K562 (cell line): Measurements from ENCODE around the gene PCBP4. TPM values are rescaled to one million over a fixed set of nuclear protein-coding genes. Genes with fewer than 3 reads are reported as not detected.

Experiments
- CAMTA2 ChIP-seq: fragments of 250-450 bp; sonication (Bioruptor Pico); conservative IDR thresholded peaks from 2 replicates; pipeline ENCODE4 v1.5.1; 2022
- CBFA2T3 ChIP-seq: fragments of 450-650 bp; IDR thresholded peaks from 2 replicates; pipeline ENCODE4 v1.6.1; 2017
- EGR1 ChIP-seq: fragments of 450-650 bp; conservative IDR thresholded peaks from 2 replicates; pipeline ENCODE4 v1.6.1; 2017; ENCODE audit warnings: mild to moderate bottlenecking
- HNRNPH1 ChIP-seq: fragments of 200-400 bp; formaldehyde crosslinking; optimal IDR thresholded peaks from 2 replicates; pipeline ENCODE3; 2017; ENCODE audit warnings: low read depth, mild to moderate bottlenecking, low read length, moderate library complexity
- ILF3 ChIP-seq: fragments of 450-650 bp; IDR thresholded peaks from 2 replicates; pipeline ENCODE4 v1.6.1; 2018; ENCODE audit warnings: antibody characterized with exemption, mild to moderate bottlenecking, moderate library complexity, borderline replicate concordance
- MAZ ChIP-seq, 2 experiments: fragments of 450-650 bp in 1 of 2; sonication (generic) in 1 of 2; formaldehyde crosslinking; IDR thresholded peaks in 1 of 2; conservative IDR thresholded peaks in 1 of 2; 2 replicates each; pipeline versions ENCODE4 v1.4.0 to v1.5.0; 2020; ENCODE audit warnings: mild to moderate bottlenecking in 1 of 2, missing genetic modification reagents in 1 of 2
- MCM2 ChIP-seq: fragments of 450-650 bp; IDR thresholded peaks from 2 replicates; pipeline ENCODE4 v1.6.1; 2017; ENCODE audit warnings: low read depth, mild to moderate bottlenecking
- MCM3 ChIP-seq: fragments of 450-650 bp; IDR thresholded peaks from 2 replicates; pipeline ENCODE4 v1.6.1; 2016
- MTA2 ChIP-seq: fragments of 450-650 bp; IDR thresholded peaks from 2 replicates; pipeline ENCODE4 v1.6.1; 2016; ENCODE audit warnings: low read depth
- RBBP5 ChIP-seq: fragments of 200-600 bp; sonication (generic); IDR thresholded peaks from 2 replicates; pipeline ENCODE4 v1.6.1; 2012; ENCODE audit warnings: borderline replicate concordance, mild to moderate bottlenecking, low read length, control low read depth, inconsistent platforms; ENCODE audit not compliant: insufficient read depth, poor library complexity, severe bottlenecking
- SRSF7 ChIP-seq: fragments of 200-400 bp; formaldehyde crosslinking; optimal IDR thresholded peaks from 2 replicates; pipeline ENCODE3; 2017; ENCODE audit warnings: mild to moderate bottlenecking, low read depth, low read length
- TGIF2 ChIP-seq: sonication (generic); formaldehyde crosslinking; IDR thresholded peaks from 2 replicates; pipeline ENCODE4 v1.8.1; 2022; ENCODE audit warnings: mild to moderate bottlenecking, missing genetic modification reagents, moderate library complexity
- ZBTB40 ChIP-seq, 2 experiments: fragments of 450-650 bp in 1 of 2; sonication (generic) in 1 of 2; formaldehyde crosslinking in 1 of 2; IDR thresholded peaks; 2 replicates each; pipeline versions ENCODE4 v1.7.1 to v1.9.0; 2016 to 2022; ENCODE audit warnings: inconsistent platforms in 1 of 2, mild to moderate bottlenecking in 1 of 2, missing genetic modification reagents in 1 of 2
- ZNF134 ChIP-seq: fragments of 250-450 bp; sonication (Bioruptor Pico); conservative IDR thresholded peaks from 2 replicates; pipeline ENCODE4 v1.4.0; 2020
- ZNF184 ChIP-seq: sonication (generic); formaldehyde crosslinking; IDR thresholded peaks from 2 replicates; pipeline ENCODE4 v1.5.0; 2020; ENCODE audit warnings: missing genetic modification reagents
- ZNF274 ChIP-seq: IDR thresholded peaks from 2 replicates; pipeline ENCODE4 v1.6.1; 2011; ENCODE audit warnings: low read depth, mild to moderate bottlenecking, low read length, moderate library complexity, borderline replicate concordance
- ZNF699 ChIP-seq: fragments of 250-450 bp; sonication (Bioruptor Pico); IDR thresholded peaks from 2 replicates; pipeline ENCODE4 v1.8.0; 2021; ENCODE audit warnings: mild to moderate bottlenecking, moderate library complexity; ENCODE audit not compliant: insufficient replicate concordance
- polyA plus RNA-seq, 8 experiments: library from polyadenylated mRNA; depleted of rRNA in 4 of 8; stranded (reverse) in 5 of 8; unstranded in 3 of 8; fragments of >200 nt; fragmentation: Nextera tagmentation in 2 of 8; fragmentation: Illumina TruSeq in 1 of 8; extraction: Ambion mirVana in 2 of 8; extraction: Trizol in 1 of 8; gene quantifications; 2 replicates each; pipeline versions ENCODE4 v1.2.1 to v1.2.3, GENCODE V29; 2011 to 2014; ENCODE audit warnings: inconsistent platforms in 1 of 8, missing spikeins in 1 of 8
- total RNA-seq, 7 experiments: library from RNA; depleted of rRNA in 6 of 7; stranded (reverse); fragments of >200 nt in 6 of 7; fragmentation: Illumina TruSeq in 2 of 7; extraction: Trizol in 2 of 7; gene quantifications; 2 replicates each; pipeline versions ENCODE4 v1.2.1 to v1.2.3, GENCODE V29; 2011 to 2021; ENCODE audit warnings: low replicate concordance in 1 of 7
- TF ChIP-seq, protein P1 (sequence below): fragments of 450-650 bp; formaldehyde crosslinking; IDR thresholded peaks from 2 replicates; pipeline ENCODE4 v1.4.0; 2020; ENCODE audit warnings: mild to moderate bottlenecking, moderate library complexity

The PCBP4 gene
- total and polyA plus RNA-seq, 9 of the 15 experiments (the other 6 are each of a cell fraction or from before 2014, with no cell fraction given), result 0.06 to 5.8 (median 2.6) TPM

DNA sequence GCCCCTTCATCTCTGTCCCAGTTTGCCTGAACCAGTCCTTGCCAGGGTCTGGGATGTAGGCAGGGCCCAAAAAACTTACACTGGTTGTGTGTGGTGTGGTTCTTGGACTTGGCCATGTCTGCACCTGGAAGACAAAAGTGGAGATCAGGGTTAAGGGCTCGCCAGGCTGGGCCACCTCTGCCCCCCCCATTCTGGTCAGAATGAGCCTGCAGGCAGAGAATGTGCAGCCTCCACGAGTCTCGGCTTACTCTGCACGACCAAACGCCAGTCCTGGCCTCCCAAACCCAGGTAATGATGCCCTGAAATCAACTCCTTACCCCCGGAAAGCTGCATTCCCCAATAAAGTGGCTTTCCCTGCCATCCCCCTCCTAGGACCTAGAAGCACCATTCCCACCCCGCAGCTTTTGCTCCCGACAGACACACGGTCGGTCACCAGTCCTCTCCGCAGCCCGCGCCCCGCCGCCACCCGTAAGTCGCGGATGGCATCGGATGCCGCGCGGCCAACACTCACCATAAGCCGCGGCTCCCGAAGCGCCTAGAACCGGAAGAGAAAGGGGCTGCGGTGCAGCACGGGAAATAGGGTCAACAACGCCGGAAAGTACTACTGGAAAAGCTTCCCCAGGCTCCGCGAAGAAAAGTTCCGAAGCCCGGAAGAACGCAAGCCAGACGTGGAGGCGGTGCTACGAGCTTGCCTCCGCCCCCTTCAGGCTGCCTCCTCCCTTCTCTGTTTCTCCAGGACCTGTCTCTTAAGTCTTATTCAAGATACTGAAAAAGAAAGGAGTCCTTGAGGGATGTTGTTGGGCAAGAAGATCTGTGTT lies 28.3 kb upstream of the PCBP4 start, which contains the start of gene RPL29 (continued):
- no peak for TF ChIP-seq ZNF184
- TF ChIP-seq RBBP5, result peak; percentile 95
- no peak for TF ChIP-seq TGIF2 (CRISPR knock-in tag)
- no peak for TF ChIP-seq HNRNPH1
- TF ChIP-seq, protein P1, sequence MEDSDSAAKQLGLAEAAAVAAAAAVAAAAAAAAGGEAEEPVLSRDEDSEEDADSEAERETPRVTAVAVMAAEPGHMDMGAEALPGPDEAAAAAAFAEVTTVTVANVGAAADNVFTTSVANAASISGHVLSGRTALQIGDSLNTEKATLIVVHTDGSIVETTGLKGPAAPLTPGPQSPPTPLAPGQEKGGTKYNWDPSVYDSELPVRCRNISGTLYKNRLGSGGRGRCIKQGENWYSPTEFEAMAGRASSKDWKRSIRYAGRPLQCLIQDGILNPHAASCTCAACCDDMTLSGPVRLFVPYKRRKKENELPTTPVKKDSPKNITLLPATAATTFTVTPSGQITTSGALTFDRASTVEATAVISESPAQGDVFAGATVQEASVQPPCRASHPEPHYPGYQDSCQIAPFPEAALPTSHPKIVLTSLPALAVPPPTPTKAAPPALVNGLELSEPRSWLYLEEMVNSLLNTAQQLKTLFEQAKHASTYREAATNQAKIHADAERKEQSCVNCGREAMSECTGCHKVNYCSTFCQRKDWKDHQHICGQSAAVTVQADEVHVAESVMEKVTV, result no peak
- TF ChIP-seq ZNF274, result no peak
- TF ChIP-seq ZNF134, result no peak
- TF ChIP-seq ZBTB40 (IDR thresholded peaks at IDR 0.05), result peak; percentile 99
- TF ChIP-seq ZBTB40 (CRISPR knock-in tag; IDR thresholded peaks at IDR 0.05), result no peak
- TF ChIP-seq CBFA2T3, result no peak
- TF ChIP-seq ILF3, result no peak
- TF ChIP-seq ZNF699 (CRISPR knock-in tag), result no peak
- TF ChIP-seq CAMTA2 (CRISPR knock-in tag), result no peak
- TF ChIP-seq MTA2, result peak; percentile 70
- no peak for TF ChIP-seq SRSF7
- TF ChIP-seq EGR1, result no peak
- peak; percentile 34 to 54; a peak in 2 of 4 replicates for TF ChIP-seq MAZ (CRISPR knock-in tag; conservative IDR thresholded peaks at IDR 0.05 in 1 of 2, IDR thresholded peaks at IDR 0.05 in 1 of 2)
- no peak for TF ChIP-seq MCM3
- no peak for TF ChIP-seq MCM2
